Body of pancreas (tissue), 4 donors: ENCODE data around the gene INPP1.

Source experiments
- POLR2A ChIP-seq, 3 donors: fragments of 450-650 bp; IDR thresholded peaks; one replicate each; pipeline ENCODE4 v1.6.1; 2016; ENCODE audit warnings: antibody characterized with exemption in 3 of 3, mild to moderate bottlenecking in 2 of 3
- TF ChIP-seq, protein P1 (sequence below), 7 experiments: fragments of 450-650 bp in 4 of 7; fragments of 200-600 bp in 3 of 7; sonication (generic) in 3 of 7; IDR thresholded peaks; one replicate each; pipeline ENCODE4 v1.5.1; 2016 to 2019; ENCODE audit warnings: antibody characterized with exemption in 7 of 7

DNA sequence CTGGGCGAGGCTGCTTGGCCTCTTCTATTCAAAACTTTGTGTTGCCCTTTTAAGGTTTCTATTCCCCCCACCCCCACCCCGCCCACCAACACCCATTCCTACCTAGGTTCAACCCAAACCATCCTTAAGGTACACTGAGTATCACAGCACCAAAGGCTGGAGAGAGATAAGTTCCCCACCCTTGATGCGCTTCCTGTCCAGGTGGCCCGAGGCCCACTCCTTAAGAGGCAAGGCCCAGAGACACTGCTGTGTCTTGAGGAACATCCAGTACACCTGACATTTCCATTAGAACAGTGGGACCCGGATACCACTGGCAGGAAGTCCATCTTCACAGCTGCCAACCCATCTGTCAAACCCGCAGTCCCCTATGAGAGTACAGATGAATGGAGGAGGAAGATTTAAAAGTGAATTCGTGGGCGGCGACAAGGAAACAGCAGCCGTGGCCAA is 277 bp upstream of the INPP1 start:
- TF ChIP-seq, protein P1, sequence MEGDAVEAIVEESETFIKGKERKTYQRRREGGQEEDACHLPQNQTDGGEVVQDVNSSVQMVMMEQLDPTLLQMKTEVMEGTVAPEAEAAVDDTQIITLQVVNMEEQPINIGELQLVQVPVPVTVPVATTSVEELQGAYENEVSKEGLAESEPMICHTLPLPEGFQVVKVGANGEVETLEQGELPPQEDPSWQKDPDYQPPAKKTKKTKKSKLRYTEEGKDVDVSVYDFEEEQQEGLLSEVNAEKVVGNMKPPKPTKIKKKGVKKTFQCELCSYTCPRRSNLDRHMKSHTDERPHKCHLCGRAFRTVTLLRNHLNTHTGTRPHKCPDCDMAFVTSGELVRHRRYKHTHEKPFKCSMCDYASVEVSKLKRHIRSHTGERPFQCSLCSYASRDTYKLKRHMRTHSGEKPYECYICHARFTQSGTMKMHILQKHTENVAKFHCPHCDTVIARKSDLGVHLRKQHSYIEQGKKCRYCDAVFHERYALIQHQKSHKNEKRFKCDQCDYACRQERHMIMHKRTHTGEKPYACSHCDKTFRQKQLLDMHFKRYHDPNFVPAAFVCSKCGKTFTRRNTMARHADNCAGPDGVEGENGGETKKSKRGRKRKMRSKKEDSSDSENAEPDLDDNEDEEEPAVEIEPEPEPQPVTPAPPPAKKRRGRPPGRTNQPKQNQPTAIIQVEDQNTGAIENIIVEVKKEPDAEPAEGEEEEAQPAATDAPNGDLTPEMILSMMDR (IDR thresholded peaks at IDR 0.05) = no peak
- TF ChIP-seq POLR2A (IDR thresholded peaks at IDR 0.05) = peak in 1 of 3 donors; percentile 1
